Smooth muscle cell (in vitro differentiated cells): ENCODE results near the gene HBQ1. TPM values are rescaled to one million over a fixed set of nuclear protein-coding genes. Genes with fewer than 3 reads are reported as not detected.
A peak's percentile ranks its signal among the peaks of the same experiment; 100 is the strongest.

Source experiments
- DNase-seq: peaks from one replicate; lab custom pipeline; 2025; ENCODE audit not compliant: unreplicated experiment; lab: John Stamatoyannopoulos, UW
- H2AFZ ChIP-seq: fragments of 200-600 bp; sonication (generic); 2 replicates; pipeline ENCODE4 v1.6.0; 2016; ENCODE audit warnings: antibody characterized with exemption, low read depth, mild to moderate bottlenecking
- H3F3A ChIP-seq: fragments of 200-600 bp; sonication (generic); 2 replicates; pipeline ENCODE4 v1.6.0; 2017; ENCODE audit warnings: antibody characterized with exemption, low read depth
- H3K27ac ChIP-seq: fragments of 200-600 bp; sonication (generic); 2 replicates; pipeline ENCODE4 v1.5.1; 2016; ENCODE audit warnings: low read depth, mild to moderate bottlenecking
- H3K27me3 ChIP-seq: fragments of 200-600 bp; sonication (generic); 2 replicates; pipeline ENCODE4 v1.6.1; 2016; ENCODE audit warnings: low read depth, mild to moderate bottlenecking
- H3K36me3 ChIP-seq: fragments of 200-600 bp; sonication (generic); 2 replicates; pipeline ENCODE4 v1.5.1; 2016; ENCODE audit warnings: low read depth
- H3K4me1 ChIP-seq: fragments of 200-600 bp; sonication (generic); 2 replicates; pipeline ENCODE4 v1.5.1; 2016; ENCODE audit warnings: low read depth
- H3K4me2 ChIP-seq: fragments of 200-600 bp; sonication (generic); 2 replicates; pipeline ENCODE4 v1.6.0; 2016; ENCODE audit warnings: mild to moderate bottlenecking
- H3K4me3 ChIP-seq: fragments of 200-600 bp; sonication (generic); 2 replicates; pipeline ENCODE4 v1.5.1; 2016; ENCODE audit warnings: mild to moderate bottlenecking
- H3K79me2 ChIP-seq: fragments of 200-600 bp; sonication (generic); 2 replicates; pipeline ENCODE4 v1.6.0; 2016; ENCODE audit warnings: low read depth, mild to moderate bottlenecking
- H3K9ac ChIP-seq: fragments of 200-600 bp; sonication (generic); 2 replicates; pipeline ENCODE4 v1.6.0; 2016; ENCODE audit warnings: low read depth
- H3K9me3 ChIP-seq: fragments of 200-600 bp; sonication (generic); replicated peaks from 2 replicates; pipeline ENCODE4 v1.5.1; 2016; ENCODE audit warnings: low read depth
- H4K20me1 ChIP-seq: fragments of 200-600 bp; sonication (generic); 2 replicates; pipeline ENCODE4 v1.6.0; 2016; ENCODE audit warnings: low read depth
- CTCF ChIP-seq: fragments of 200-600 bp; sonication (generic); IDR thresholded peaks from 2 replicates; pipeline ENCODE4 v1.5.1; 2017; ENCODE audit warnings: borderline replicate concordance, mild to moderate bottlenecking, antibody characterized with exemption; ENCODE audit not compliant: insufficient read depth, poor library complexity, severe bottlenecking
- WGBS: methylation state at CpG from one replicate; pipeline ENCODE4 v1.1.7; 2016; ENCODE audit warnings: low lambda C conversion rate; 5-methylcytosine and 5-hydroxymethylcytosine counted together
- polyA plus RNA-seq: library from polyadenylated mRNA; unstranded; fragments of >200 nt; fragmentation: Nextera tagmentation; extraction: Ambion mirVana; gene quantifications from 2 replicates; pipeline ENCODE4 v1.2.1, GENCODE V29; 2016
- total RNA-seq: library from RNA; depleted of rRNA; stranded (reverse); fragments of >200 nt; gene quantifications from 2 replicates; pipeline ENCODE4 v1.2.3, GENCODE V29; 2014

HBQ1 gene
- total and polyA plus RNA-seq, 2 experiments from 2014 or later, result not detected

GRCh38 chr16:143047-143446, 37.2 kb upstream of the HBQ1 start:
- 88% methylated on average over 6 of the region's 6 CpGs for WGBS
- Histone ChIP-seq H2AFZ (no peak overlapping the region), H3K27ac (peak overlapping the region; percentile 19), H3K4me2 (no peak overlapping the region), H3K79me2 (no peaks in the 10 kb centered on the region), H3K9me3 (no peaks in the 10 kb centered on the region), H3K4me3 (no peak overlapping the region), H3K36me3 (no peaks in the 10 kb centered on the region), H3F3A (peaks cover 6% of the 10 kb centered on the region), H3K27me3 (no peaks in the 10 kb centered on the region), H3K4me1 (no peaks in the 10 kb centered on the region), H4K20me1 (no peaks in the 10 kb centered on the region), H3K9ac (no peak overlapping the region)
- DNase-seq, result no peak
- no peak for TF ChIP-seq CTCF

GRCh38 chr16:143456-143855, 36.8 kb upstream of the HBQ1 start:
- WGBS, result 34% methylated on average over 6 of the region's 6 CpGs
- Histone ChIP-seq H3K4me1 (no peaks in the 10 kb centered on the region), H3F3A (peaks cover 6% of the 10 kb centered on the region), H3K79me2 (no peaks in the 10 kb centered on the region), H3K9me3 (no peaks in the 10 kb centered on the region), H3K27me3 (no peaks in the 10 kb centered on the region), H3K4me2 (peak overlapping the region; percentile 48), H3K27ac (peak overlapping the region; percentile 19), H3K4me3 (no peak overlapping the region), H2AFZ (no peak overlapping the region), H4K20me1 (no peaks in the 10 kb centered on the region), H3K36me3 (no peaks in the 10 kb centered on the region), H3K9ac (no peak overlapping the region)
- TF ChIP-seq CTCF, result no peak
- DNase-seq, result no peak

DNA sequence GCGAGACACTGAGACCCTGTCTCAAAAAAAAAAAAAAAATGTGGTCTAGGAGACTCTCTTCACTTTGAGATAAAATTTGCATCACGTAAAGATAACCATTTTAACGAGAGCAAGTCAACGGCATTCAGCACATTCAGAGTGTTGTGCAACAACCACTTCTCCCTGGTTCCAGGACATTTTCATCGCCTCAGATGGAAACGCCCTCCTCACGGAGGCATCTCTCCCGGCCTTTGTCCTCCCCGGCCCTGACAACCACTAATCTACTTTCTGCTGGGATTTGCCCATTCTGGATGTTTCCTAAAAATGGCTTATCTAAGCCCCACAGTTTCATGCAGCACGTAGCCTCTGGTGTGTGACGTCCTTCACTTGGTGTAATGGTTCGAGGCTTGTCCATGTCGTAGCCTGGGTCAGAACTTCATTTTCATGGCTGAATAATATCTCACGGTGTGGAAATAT, 35.4 kb upstream of the HBQ1 start:
- Histone ChIP-seq H3K4me3 (no peak overlapping the region), H3K9me3 (no peaks in the 10 kb centered on the region), H4K20me1 (no peaks in the 10 kb centered on the region), H3K79me2 (no peaks in the 10 kb centered on the region), H3K36me3 (no peaks in the 10 kb centered on the region), H2AFZ (no peak overlapping the region), H3K9ac (no peak overlapping the region), H3K4me2 (no peak overlapping the region), H3F3A (peaks cover 6% of the 10 kb centered on the region), H3K4me1 (no peaks in the 10 kb centered on the region), H3K27me3 (no peaks in the 10 kb centered on the region), H3K27ac (no peak overlapping the region)
- TF ChIP-seq CTCF, result no peak
- DNase-seq, result no peak
- 64% methylated on average over 14 of the region's 14 CpGs for whole genome bisulfite sequencing

DNA sequence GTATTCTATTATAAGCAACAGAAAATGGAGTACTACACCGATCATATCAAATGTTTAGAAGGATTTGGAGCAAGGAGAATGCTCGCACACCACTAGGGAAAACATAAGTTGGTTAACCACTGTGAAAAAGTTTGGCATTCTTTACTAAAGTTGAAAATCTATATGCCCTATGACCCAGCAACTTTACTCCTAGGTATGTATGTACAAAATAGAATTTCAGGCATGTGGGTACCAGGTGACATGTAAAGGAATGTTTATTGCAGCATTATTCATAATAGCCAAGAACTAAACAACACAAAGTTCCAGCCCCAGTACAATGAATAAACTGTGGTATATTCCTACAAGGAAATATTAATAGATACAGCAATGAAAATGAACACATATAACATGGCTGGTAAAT, 33.6 kb upstream of the HBQ1 start:
- H4K20me1 ChIP-seq, result no peaks in the 10 kb centered on the region
- 95% methylated on average over 2 of the region's 2 CpGs for WGBS
- no peaks in the 10 kb centered on the region for H3K4me1 ChIP-seq
- no peaks in the 10 kb centered on the region for H3K27me3 ChIP-seq
- TF ChIP-seq CTCF, result no peak
- no peaks in the 10 kb centered on the region for H3K9me3 ChIP-seq
- DNase-seq, result no peak
- H3K36me3 ChIP-seq, result no peaks in the 10 kb centered on the region
- no peak overlapping the region for H3K4me2 ChIP-seq
- H3K79me2 ChIP-seq, result no peaks in the 10 kb centered on the region
- no peak overlapping the region for H3K9ac ChIP-seq
- H3F3A ChIP-seq, result peaks cover 6% of the 10 kb centered on the region
- no peak overlapping the region for H2AFZ ChIP-seq
- H3K4me3 ChIP-seq, result no peak overlapping the region
- no peak overlapping the region for H3K27ac ChIP-seq
